A673 (cell line): ENCODE results near the gene SLC38A1. TPM values are rescaled to one million over a fixed set of nuclear protein-coding genes. Genes with fewer than 3 reads are reported as not detected.
A peak's percentile ranks its signal among the peaks of the same experiment; 100 is the strongest.

Experiments used
- BruUV-seq: library from RNA; stranded (reverse); fragments of 400-500 nt; replicated peaks from 2 replicates; lab custom pipeline; 2021; lab: Mats Ljungman, UMichigan
- CTCF ChIA-PET: fragments of 300-600 bp; sonication (Branson Sonifier 250); formaldehyde crosslinking; loops from one replicate; lab custom pipeline; 2022; ENCODE audit warnings: antibody characterized with exemption; lab: Charles Lee
- POLR2A ChIA-PET: fragments of 300-600 bp; sonication (Branson Sonifier 250); formaldehyde crosslinking; loops from one replicate; lab custom pipeline; 2022; ENCODE audit warnings: antibody characterized with exemption; ENCODE audit not compliant: low non-redundant PET; lab: Charles Lee
- DNase-seq: peaks from one replicate; pipeline ENCODE4 v3.0.0-alpha.2; 2015; ENCODE audit warnings: low spot score
- H3K27ac ChIP-seq: fragments of 200-600 bp; sonication (generic); 2 replicates; pipeline ENCODE4 v1.5.1; 2016; ENCODE audit warnings: mixed run types, low read depth, mild to moderate bottlenecking, mixed read lengths, antibody characterized with exemption, low read length; ENCODE audit not compliant: poor library complexity, severe bottlenecking
- H3K27me3 ChIP-seq: fragments of 200-600 bp; sonication (generic); replicated peaks from 2 replicates; pipeline ENCODE4 v1.6.1; 2017; ENCODE audit warnings: mixed run types, low read depth, mild to moderate bottlenecking, mixed read lengths, antibody characterized with exemption, low read length; ENCODE audit not compliant: insufficient read depth, poor library complexity
- H3K36me3 ChIP-seq: fragments of 200-600 bp; sonication (generic); 2 replicates; pipeline ENCODE4 v1.6.1; 2016; ENCODE audit warnings: mixed run types, mild to moderate bottlenecking, mixed read lengths, antibody characterized with exemption, low read length; ENCODE audit not compliant: insufficient read depth, poor library complexity, severe bottlenecking
- H3K4me1 ChIP-seq: fragments of 200-600 bp; sonication (generic); 2 replicates; pipeline ENCODE4 v1.6.1; 2017; ENCODE audit warnings: mixed run types, mild to moderate bottlenecking, mixed read lengths, antibody characterized with exemption, low read length; ENCODE audit not compliant: insufficient read depth, poor library complexity, severe bottlenecking
- H3K4me3 ChIP-seq: fragments of 200-600 bp; sonication (generic); 2 replicates; pipeline ENCODE4 v1.5.1; 2016; ENCODE audit warnings: low read depth, mixed run types, mild to moderate bottlenecking, mixed read lengths, low read length; ENCODE audit not compliant: poor library complexity, severe bottlenecking
- H3K9me3 ChIP-seq: fragments of 200-600 bp; sonication (generic); 2 replicates; pipeline ENCODE4 v1.6.1; 2016; ENCODE audit warnings: mixed run types, low read depth, mild to moderate bottlenecking, mixed read lengths, antibody characterized with exemption, low read length; ENCODE audit not compliant: poor library complexity, severe bottlenecking
- EZH2 ChIP-seq: fragments of 200-600 bp; sonication (generic); IDR thresholded peaks from 2 replicates; pipeline ENCODE4 v1.6.1; 2017; ENCODE audit warnings: borderline replicate concordance, low read depth, mild to moderate bottlenecking, mixed read lengths, antibody characterized with exemption, low read length; ENCODE audit not compliant: poor library complexity, severe bottlenecking
- intact Hi-C: fragments of 100-400 bp; cut with micrococcal nuclease; formaldehyde crosslinking; loops from one replicate; pipeline ENCODE4 v1.10.0; 2022; ENCODE audit not compliant: unreplicated experiment
- total RNA-seq: library from RNA; stranded (reverse); gene quantifications from 2 replicates; pipeline ENCODE4 v1.2.3, GENCODE V29; 2021
- TF ChIP-seq, protein P1 (sequence below): fragments of 300-800, 200-600 bp; sonication (generic); conservative IDR thresholded peaks from 2 replicates; pipeline ENCODE4 v1.5.1; 2017; ENCODE audit warnings: low read depth, mild to moderate bottlenecking, antibody characterized with exemption, low read length, moderate library complexity, mixed read lengths

SLC38A1 gene
- total RNA-seq, 1 experiment from 2014 or later, result 78.9 TPM

DNA sequence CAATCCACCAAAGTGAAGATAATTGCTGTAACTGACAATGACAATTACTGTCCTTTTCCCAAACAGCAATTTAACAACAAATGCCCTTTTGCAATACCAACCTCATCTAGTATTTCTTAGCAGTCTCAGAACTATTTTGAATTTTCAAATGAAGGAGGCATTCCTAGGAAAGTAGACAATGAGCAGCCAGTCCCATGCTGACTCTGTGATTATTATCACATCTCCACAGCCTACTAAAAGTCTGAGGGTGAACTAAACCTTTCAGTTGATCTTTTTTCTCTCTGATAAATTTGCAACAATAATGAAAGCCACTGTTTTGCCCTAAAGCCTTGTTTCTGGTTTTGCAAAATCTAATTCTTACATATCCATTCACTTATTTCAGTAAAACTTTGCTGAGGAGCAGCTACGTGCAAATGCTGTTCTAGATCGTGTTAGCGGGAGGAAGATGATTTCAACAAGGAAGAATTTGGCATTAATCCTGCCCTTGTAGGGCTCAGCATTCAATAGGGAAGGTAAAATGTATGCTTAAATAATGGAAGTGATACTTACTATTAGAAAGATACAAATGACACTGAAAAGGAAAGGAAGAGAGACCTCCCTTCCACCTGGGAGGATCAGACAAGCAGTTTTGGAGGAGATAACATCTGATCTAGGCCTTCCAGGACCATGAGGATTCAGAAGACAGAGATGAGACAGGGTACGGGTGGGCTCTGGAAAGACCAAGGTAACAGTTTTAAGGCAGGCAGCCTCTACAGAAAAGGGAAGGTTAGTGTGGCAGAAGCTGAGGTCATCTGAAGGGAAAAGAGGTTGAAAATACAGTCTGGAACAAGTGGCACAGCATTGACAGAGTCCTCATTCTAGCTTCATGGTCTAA is 47.4 kb downstream of the SLC38A1 start:
- no peaks in the 10 kb centered on the region for H3K36me3 ChIP-seq
- H3K4me3 ChIP-seq, result no peak overlapping the region
- ChIA-PET POLR2A (interaction anchor here (0.6 kb wide), 1 partner anchor 737 kb away, joined by 5 read pairs; no protein-coding TSS in a partner anchor), CTCF (no interaction called here)
- BruUV-seq, result no TSS peak
- no peaks in the 10 kb centered on the region for H3K9me3 ChIP-seq
- no peaks in the 10 kb centered on the region for H3K27me3 ChIP-seq
- H3K27ac ChIP-seq, result peak overlapping the region; percentile 45
- peaks cover 8% of the 10 kb centered on the region for H3K4me1 ChIP-seq
- TF ChIP-seq, protein P1, sequence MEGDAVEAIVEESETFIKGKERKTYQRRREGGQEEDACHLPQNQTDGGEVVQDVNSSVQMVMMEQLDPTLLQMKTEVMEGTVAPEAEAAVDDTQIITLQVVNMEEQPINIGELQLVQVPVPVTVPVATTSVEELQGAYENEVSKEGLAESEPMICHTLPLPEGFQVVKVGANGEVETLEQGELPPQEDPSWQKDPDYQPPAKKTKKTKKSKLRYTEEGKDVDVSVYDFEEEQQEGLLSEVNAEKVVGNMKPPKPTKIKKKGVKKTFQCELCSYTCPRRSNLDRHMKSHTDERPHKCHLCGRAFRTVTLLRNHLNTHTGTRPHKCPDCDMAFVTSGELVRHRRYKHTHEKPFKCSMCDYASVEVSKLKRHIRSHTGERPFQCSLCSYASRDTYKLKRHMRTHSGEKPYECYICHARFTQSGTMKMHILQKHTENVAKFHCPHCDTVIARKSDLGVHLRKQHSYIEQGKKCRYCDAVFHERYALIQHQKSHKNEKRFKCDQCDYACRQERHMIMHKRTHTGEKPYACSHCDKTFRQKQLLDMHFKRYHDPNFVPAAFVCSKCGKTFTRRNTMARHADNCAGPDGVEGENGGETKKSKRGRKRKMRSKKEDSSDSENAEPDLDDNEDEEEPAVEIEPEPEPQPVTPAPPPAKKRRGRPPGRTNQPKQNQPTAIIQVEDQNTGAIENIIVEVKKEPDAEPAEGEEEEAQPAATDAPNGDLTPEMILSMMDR, result no peak
- no peak for TF ChIP-seq EZH2
- DNase-seq, result peak; percentile 18
- intact Hi-C loops, result no loop called here

DNA sequence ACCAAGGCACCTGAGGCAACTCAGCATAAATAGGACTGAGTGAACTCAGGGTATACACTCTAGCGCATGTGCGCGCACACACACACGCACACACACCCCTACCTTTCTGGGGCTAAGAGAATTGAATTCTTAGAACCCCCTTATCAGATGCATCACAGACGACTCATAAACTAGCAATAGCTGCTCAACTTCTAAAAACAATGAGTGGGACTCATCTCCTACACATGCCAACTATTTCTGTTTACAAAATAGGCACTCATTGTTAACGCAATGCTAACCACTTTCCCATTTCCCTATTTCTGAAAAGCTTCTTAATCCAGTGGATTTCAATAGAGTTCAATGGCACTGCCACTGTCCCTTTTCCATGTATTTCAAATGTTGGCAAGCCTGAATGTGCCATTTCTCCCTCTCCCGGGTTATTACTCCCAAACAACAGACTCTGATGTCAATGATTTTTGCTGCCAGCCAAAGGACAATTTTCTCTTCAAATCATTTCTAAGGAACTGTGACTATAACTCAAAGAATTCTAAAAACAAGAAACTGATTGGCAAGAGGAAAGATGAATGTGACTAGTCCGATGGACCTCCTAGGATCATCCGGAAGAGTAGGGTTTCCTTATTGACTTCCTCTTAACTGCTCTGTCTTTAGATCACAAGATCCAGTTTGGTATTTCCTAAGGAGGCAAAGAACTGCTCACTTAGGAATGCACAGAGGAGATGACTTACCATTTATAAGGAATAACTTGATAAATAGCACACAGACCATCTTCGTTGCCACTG is 48.8 kb downstream of the SLC38A1 start:
- BruUV-seq, result no TSS peak
- H3K36me3 ChIP-seq, result no peaks in the 10 kb centered on the region

DNA sequence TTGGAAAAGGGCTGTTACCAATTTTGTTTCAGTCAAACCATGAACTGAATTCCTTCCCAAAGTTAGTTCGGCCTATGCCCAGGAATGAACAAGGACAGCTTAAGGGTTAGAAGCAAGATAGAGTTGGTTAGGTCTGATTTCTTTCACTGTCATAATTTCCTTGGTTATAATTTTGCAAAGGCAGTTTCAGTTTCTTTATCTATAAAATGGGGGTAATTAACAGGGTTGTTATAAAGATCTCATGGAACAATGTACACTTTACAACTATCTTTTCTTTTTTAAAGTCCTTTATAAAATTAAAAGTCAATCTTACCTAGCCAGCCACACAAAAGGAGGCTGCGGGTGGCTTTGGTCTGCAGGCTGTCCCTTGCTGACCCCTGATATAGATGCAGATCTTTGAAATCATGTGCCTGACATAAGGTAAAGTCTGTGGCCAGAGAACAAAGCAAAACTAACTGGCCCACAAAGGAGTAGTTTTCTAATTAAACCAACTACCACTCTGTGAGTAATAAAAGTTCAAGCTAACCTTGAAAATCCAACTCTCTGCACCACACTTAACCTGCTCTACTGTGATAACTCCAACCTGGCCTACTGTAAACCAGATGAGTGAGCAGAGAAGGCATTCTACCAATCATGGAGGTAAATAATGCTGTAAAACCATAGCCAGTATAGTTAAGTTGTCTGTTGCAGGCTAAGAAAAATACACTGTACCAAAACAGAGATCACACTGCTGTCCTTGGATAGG is 49.5 kb downstream of the SLC38A1 start:
- ChIA-PET POLR2A (no interaction called here), CTCF (no interaction called here)
- no peak overlapping the region for H3K27ac ChIP-seq
- H3K27me3 ChIP-seq, result no peaks in the 10 kb centered on the region
- peaks cover 8% of the 10 kb centered on the region for H3K4me1 ChIP-seq
- no peak overlapping the region for H3K4me3 ChIP-seq
- H3K36me3 ChIP-seq, result no peaks in the 10 kb centered on the region
- H3K9me3 ChIP-seq, result no peaks in the 10 kb centered on the region
- TF ChIP-seq, protein P1, result no peak
- no peak for TF ChIP-seq EZH2
- no peak for DNase-seq
- BruUV-seq, result no TSS peak
- intact Hi-C loops, result no loop called here

More for the DNA sequence above, 48.8 kb downstream of the SLC38A1 start:
- Histone ChIP-seq H3K27me3 (no peaks in the 10 kb centered on the region), H3K4me1 (peaks cover 8% of the 10 kb centered on the region), H3K4me3 (no peak overlapping the region), H3K9me3 (no peaks in the 10 kb centered on the region), H3K27ac (peak overlapping the region; percentile 45)
- peak; percentile 42 for DNase-seq
- ChIA-PET POLR2A (no interaction called here), CTCF (no interaction called here)
- TF ChIP-seq, protein P1, result no peak
- no peak for TF ChIP-seq EZH2
- intact Hi-C loops, result no loop called here
